Measurements from ENCODE around the gene CERK.

- TF ChIP-seq, protein P1, sequence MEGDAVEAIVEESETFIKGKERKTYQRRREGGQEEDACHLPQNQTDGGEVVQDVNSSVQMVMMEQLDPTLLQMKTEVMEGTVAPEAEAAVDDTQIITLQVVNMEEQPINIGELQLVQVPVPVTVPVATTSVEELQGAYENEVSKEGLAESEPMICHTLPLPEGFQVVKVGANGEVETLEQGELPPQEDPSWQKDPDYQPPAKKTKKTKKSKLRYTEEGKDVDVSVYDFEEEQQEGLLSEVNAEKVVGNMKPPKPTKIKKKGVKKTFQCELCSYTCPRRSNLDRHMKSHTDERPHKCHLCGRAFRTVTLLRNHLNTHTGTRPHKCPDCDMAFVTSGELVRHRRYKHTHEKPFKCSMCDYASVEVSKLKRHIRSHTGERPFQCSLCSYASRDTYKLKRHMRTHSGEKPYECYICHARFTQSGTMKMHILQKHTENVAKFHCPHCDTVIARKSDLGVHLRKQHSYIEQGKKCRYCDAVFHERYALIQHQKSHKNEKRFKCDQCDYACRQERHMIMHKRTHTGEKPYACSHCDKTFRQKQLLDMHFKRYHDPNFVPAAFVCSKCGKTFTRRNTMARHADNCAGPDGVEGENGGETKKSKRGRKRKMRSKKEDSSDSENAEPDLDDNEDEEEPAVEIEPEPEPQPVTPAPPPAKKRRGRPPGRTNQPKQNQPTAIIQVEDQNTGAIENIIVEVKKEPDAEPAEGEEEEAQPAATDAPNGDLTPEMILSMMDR (IDR thresholded peaks at IDR 0.05), result no peak
- TF ChIP-seq EP300 (IDR thresholded peaks at IDR 0.05), result no peak
These were observed 41.6 kb upstream of the CERK start for GRCh38 chr22:46779651-46780050.

All from suprapubic skin (tissue), 3 donors.